ENCODE results near the gene IL1RN. TPM values are rescaled to one million over a fixed set of nuclear protein-coding genes. Genes with fewer than 3 reads are reported as not detected.

Gene IL1RN
- total and polyA plus RNA-seq, 2 of the 8 experiments (the other 6 are each of a cell fraction or from before 2014, with no cell fraction given), result not detected

DNA sequence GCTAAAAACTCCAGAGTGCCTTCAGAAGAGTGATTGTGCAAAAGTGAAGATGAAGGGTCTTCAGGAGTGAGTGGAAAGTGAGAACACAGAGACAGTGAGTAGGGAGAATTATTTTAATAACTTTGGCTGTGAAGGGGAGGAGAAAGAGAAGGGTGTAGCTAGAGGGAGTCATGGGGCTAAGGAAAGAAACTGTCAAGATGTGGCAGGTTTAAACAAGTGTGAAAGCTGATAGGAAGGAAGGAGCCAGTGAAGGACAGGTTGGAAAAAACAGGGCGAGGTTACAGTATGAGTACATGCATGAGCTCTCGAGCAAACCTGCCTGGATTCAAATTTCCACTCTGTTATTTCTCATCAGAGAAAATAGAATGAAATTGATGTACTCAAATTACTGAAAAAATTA lies 41.9 kb upstream of the IL1RN start:
- 85% methylated on average over 2 of the region's 2 CpGs; no CpG with 5 or more reads in 1 of the 2 experiments for WGBS, 2 experiments (ENCODE audit: extremely low coverage in 1 of 2, insufficient coverage in 1 of 2, insufficient read length in 1 of 2, insufficient replicate concordance in 2 of 2, low coverage in 1 of 2, low lambda C conversion rate in 2 of 2, missing lambda C conversion rate in 1 of 2)
- H4K91ac ChIP-seq (replicated peaks; ENCODE audit: insufficient read length, low read length), result no peak overlapping the region
- no peak overlapping the region for H2BK5ac ChIP-seq (ENCODE audit: low read depth, low read length)
- no peak overlapping the region for H3K27ac ChIP-seq (ENCODE audit: low read depth, low read length)
- no peak overlapping the region for H3K23ac ChIP-seq (ENCODE audit: insufficient read length)
- DNase-seq (ENCODE audit: low read depth in 1 of 2, low spot score in 2 of 2), result no peak
- no peak overlapping the region for H3K4me3 ChIP-seq (ENCODE audit: extremely low read depth in 1 of 4, insufficient read depth in 2 of 4, low read depth in 3 of 4, low read length in 4 of 4)
- H4K8ac ChIP-seq (ENCODE audit: extremely low read depth, insufficient read depth, low read length), result no peak overlapping the region
- no peaks in the 10 kb centered on the region for H3K36me3 ChIP-seq (ENCODE audit: control insufficient read depth in 2 of 4, insufficient read depth in 4 of 4, low read length in 3 of 4)
- no peak overlapping the region for H3K14ac ChIP-seq (ENCODE audit: insufficient read length)
- H3K27me3 ChIP-seq (replicated peaks in 1 of 4; ENCODE audit: control insufficient read depth in 3 of 4, extremely low read depth in 1 of 4, insufficient read depth in 3 of 4, low read length in 3 of 4), result no peaks in the 10 kb centered on the region; a peak in 1 of 7 replicates
- H3K9me3 ChIP-seq (ENCODE audit: insufficient read depth in 2 of 2, low read depth in 1 of 2, low read length in 1 of 2), result no peaks in the 10 kb centered on the region
- H2AFZ ChIP-seq (ENCODE audit: low read length), result no peak overlapping the region
- H3K23me2 ChIP-seq (ENCODE audit: low read depth, low read length), result no peaks in the 10 kb centered on the region
- no peak overlapping the region for H3K56ac ChIP-seq (replicated peaks; ENCODE audit: insufficient read length, low read depth, low read length)
- FAIRE-seq, result no peak
- no peak overlapping the region for H2BK120ac ChIP-seq (replicated peaks; ENCODE audit: low read depth, low read length)
- no peak overlapping the region for H3K4me2 ChIP-seq (ENCODE audit: insufficient read depth in 1 of 2, low read depth in 2 of 2, low read length in 2 of 2)
- no peaks in the 10 kb centered on the region for H3K79me1 ChIP-seq (ENCODE audit: low read depth, low read length)
- TF ChIP-seq CTBP2 (IDR thresholded peaks at IDR 0.05; ENCODE audit: borderline replicate concordance, insufficient read depth, insufficient read length, low read length) (no peak), PHF8 (conservative IDR thresholded peaks at IDR 0.05; ENCODE audit: low read depth, low read length) (no peak), BCL11A (IDR thresholded peaks at IDR 0.05; ENCODE audit: low read depth in 2 of 2, low read length in 2 of 2) (no peak), SP4 (IDR thresholded peaks at IDR 0.05; ENCODE audit: low read length) (no peak), EZH2 (IDR thresholded peaks at IDR 0.05; ENCODE audit: low read depth, low read length, severe bottlenecking) (no peak), BRCA1 (IDR thresholded peaks at IDR 0.05; ENCODE audit: low read depth, low read length) (no peak), SIN3A (conservative IDR thresholded peaks at IDR 0.05 in 1 of 2, IDR thresholded peaks at IDR 0.05 in 1 of 2; ENCODE audit: low read depth in 1 of 2, low read length in 2 of 2) (no peak), HDAC2 (IDR thresholded peaks at IDR 0.05; ENCODE audit: borderline replicate concordance in 1 of 2, low read depth in 2 of 2, low read length in 2 of 2) (no peak), BACH1 (IDR thresholded peaks at IDR 0.05; ENCODE audit: low read length) (no peak), RAD21 (IDR thresholded peaks at IDR 0.05 in 1 of 2, conservative IDR thresholded peaks at IDR 0.05 in 1 of 2; ENCODE audit: low read depth in 2 of 2, low read length in 2 of 2) (no peak), TAF7 (optimal IDR thresholded peaks at IDR 0.05; ENCODE audit: borderline replicate concordance, low read depth, low read length) (no peak), POU5F1 (IDR thresholded peaks at IDR 0.05; ENCODE audit: low read depth, low read length) (no peak), TBP (IDR thresholded peaks at IDR 0.05; ENCODE audit: low read depth, low read length) (no peak), POLR2AphosphoS5 (IDR thresholded peaks at IDR 0.05; ENCODE audit: low read depth, low read length) (no peak)
- H4K5ac ChIP-seq (ENCODE audit: insufficient read length, low read depth, low read length), result no peak overlapping the region
- no peaks in the 10 kb centered on the region for H3K79me2 ChIP-seq (ENCODE audit: control insufficient read depth in 1 of 2, insufficient read depth in 2 of 2, low read length in 2 of 2)
- H3K9ac ChIP-seq (replicated peaks in 1 of 4; ENCODE audit: extremely low read depth in 1 of 4, low read depth in 3 of 4, low read length in 3 of 4), result no peak overlapping the region
- no peak overlapping the region for H3K4ac ChIP-seq (replicated peaks; ENCODE audit: insufficient read length, low read depth, low read length)
- H2BK20ac ChIP-seq (ENCODE audit: low read length), result no peak overlapping the region
- H3K4me1 ChIP-seq (replicated peaks in 1 of 4; ENCODE audit: control insufficient read depth in 3 of 4, insufficient read depth in 4 of 4, low read length in 3 of 4), result no peaks in the 10 kb centered on the region
- H2AK5ac ChIP-seq (ENCODE audit: low read depth, low read length), result no peak overlapping the region
- H4K20me1 ChIP-seq (replicated peaks in 1 of 2; ENCODE audit: control insufficient read depth in 1 of 2, insufficient read depth in 2 of 2, low read length in 2 of 2), result no peaks in the 10 kb centered on the region
- POLR2A ChIA-PET (ENCODE audit: partially characterized antibody), result no interaction called here
- CTCF ChIA-PET (ENCODE audit: partially characterized antibody), result interaction anchor here (0.6 to 11.0 kb wide), 3 partner anchors 52 to 337 kb away, joined by 3 to 159 read pairs (median 3); no protein-coding TSS in a partner anchor
- H2BK12ac ChIP-seq (ENCODE audit: low read depth, low read length), result no peak overlapping the region
- H2BK15ac ChIP-seq (ENCODE audit: low read length), result no peak overlapping the region
- no peak overlapping the region for H3K18ac ChIP-seq (ENCODE audit: extremely low read depth, low read length)

All from H1 (cell line).